IMR-90 (cell line): ENCODE measurements around the gene CLNK. TPM values are rescaled to one million over a fixed set of nuclear protein-coding genes. Genes with fewer than 3 reads are reported as not detected.

ENCODE experiments used
- ATAC-seq: fragments of 200-7000 bp; cut with Tn5 transposase; 2 replicates; pipeline ENCODE4 v1.9.1; 2020; ENCODE audit warnings: low read depth, mild to moderate bottlenecking, moderate library complexity
- BruUV-seq: library from RNA; stranded (reverse); fragments of 400-500 nt; replicated peaks from 2 replicates; lab custom pipeline; 2021; lab: Mats Ljungman, UMichigan
- CTCF ChIA-PET: fragments of 300-600 bp; formaldehyde crosslinking; extraction: SDS; loops from one replicate; lab custom pipeline; 2021; ENCODE audit warnings: antibody characterized with exemption; lab: Yijun Ruan, JAX
- POLR2A ChIA-PET: fragments of 300-600 bp; sonication (Branson Sonifier 250); formaldehyde crosslinking; loops from one replicate; lab custom pipeline; 2022; ENCODE audit warnings: antibody characterized with exemption; ENCODE audit not compliant: unreplicated experiment; lab: Charles Lee
- DNase-seq: peaks from one replicate; pipeline ENCODE4 v3.0.0; 2013
- H2AFZ ChIP-seq: replicated peaks from 2 replicates; pipeline ENCODE3; 2013; ENCODE audit warnings: low read length, mild to moderate bottlenecking; ENCODE audit not compliant: poor library complexity
- H2AK5ac ChIP-seq: 2 replicates; pipeline ENCODE4 v1.6.1; 2013; ENCODE audit warnings: low read depth, low read length, inconsistent platforms
- H2AK9ac ChIP-seq: replicated peaks from 2 replicates; pipeline ENCODE3; 2013; ENCODE audit warnings: mild to moderate bottlenecking, low read depth, low read length, moderate library complexity; ENCODE audit not compliant: poor library complexity
- H2BK120ac ChIP-seq: 2 replicates; pipeline ENCODE4 v1.6.1; 2013; ENCODE audit warnings: low read depth, low read length, inconsistent platforms
- H2BK15ac ChIP-seq: 3 replicates; pipeline ENCODE4 v1.6.1; 2013; ENCODE audit warnings: low read depth, low read length, inconsistent platforms
- H2BK20ac ChIP-seq: 2 replicates; pipeline ENCODE4 v1.6.1; 2013; ENCODE audit warnings: low read depth, mild to moderate bottlenecking, inconsistent platforms, low read length, moderate library complexity
- H2BK5ac ChIP-seq: 2 replicates; pipeline ENCODE4 v1.6.1; 2013; ENCODE audit warnings: mild to moderate bottlenecking, low read depth, low read length, inconsistent platforms; ENCODE audit not compliant: poor library complexity, severe bottlenecking
- H3K14ac ChIP-seq: replicated peaks from 2 replicates; pipeline ENCODE4 v1.6.1; 2013; ENCODE audit warnings: low read depth, low read length, inconsistent platforms
- H3K18ac ChIP-seq: 2 replicates; pipeline ENCODE4 v1.6.1; 2013; ENCODE audit warnings: low read depth, low read length, control low read depth
- H3K23ac ChIP-seq: 2 replicates; pipeline ENCODE4 v1.6.1; 2013; ENCODE audit warnings: low read depth, low read length, inconsistent platforms
- H3K27ac ChIP-seq: 2 replicates; pipeline ENCODE4 v1.5.1; 2013; ENCODE audit warnings: mild to moderate bottlenecking, control low read depth, low read length; ENCODE audit not compliant: insufficient read depth
- H3K27me3 ChIP-seq: 2 replicates; pipeline ENCODE4 v1.6.1; 2013; ENCODE audit warnings: low read length; ENCODE audit not compliant: control insufficient read depth, insufficient read depth
- H3K36me3 ChIP-seq: 2 replicates; pipeline ENCODE4 v1.6.1; 2013; ENCODE audit warnings: low read length, mixed read lengths; ENCODE audit not compliant: control insufficient read depth, insufficient read depth
- H3K4ac ChIP-seq: 2 replicates; pipeline ENCODE4 v1.6.1; 2013; ENCODE audit warnings: low read depth, low read length, inconsistent platforms
- H3K4me1 ChIP-seq: 2 replicates; pipeline ENCODE4 v1.6.1; 2013; ENCODE audit warnings: low read length, mixed read lengths; ENCODE audit not compliant: control insufficient read depth, insufficient read depth
- H3K4me2 ChIP-seq: 2 replicates; pipeline ENCODE4 v1.6.1; 2013; ENCODE audit warnings: low read depth, mild to moderate bottlenecking, control low read depth, low read length, moderate library complexity
- H3K4me3 ChIP-seq: 2 replicates; pipeline ENCODE4 v1.5.1; 2013; ENCODE audit warnings: low read depth, mild to moderate bottlenecking, control low read depth, low read length, moderate library complexity; ENCODE audit not compliant: insufficient read depth
- H3K56ac ChIP-seq: 2 replicates; pipeline ENCODE4 v1.6.1; 2013; ENCODE audit warnings: low read length, inconsistent platforms; ENCODE audit not compliant: insufficient read depth; ENCODE audit errors: extremely low read depth
- H3K79me1 ChIP-seq, 2 experiments: 2 replicates each; pipeline ENCODE4 v1.6.1; 2013; ENCODE audit warnings: low read length in 2 of 2, inconsistent platforms in 1 of 2, low read depth in 1 of 2
- H3K9ac ChIP-seq: 2 replicates; pipeline ENCODE4 v1.6.1; 2013; ENCODE audit warnings: low read depth, low read length, control low read depth
- H3K9me1 ChIP-seq: 2 replicates; pipeline ENCODE4 v1.6.1; 2013; ENCODE audit warnings: low read length, inconsistent platforms; ENCODE audit not compliant: insufficient read depth
- H3K9me3 ChIP-seq: 2 replicates; pipeline ENCODE4 v1.6.1; 2013; ENCODE audit warnings: low read length; ENCODE audit not compliant: control insufficient read depth, insufficient read depth
- H4K20me1 ChIP-seq: 2 replicates; pipeline ENCODE4 v1.6.1; 2013; ENCODE audit warnings: low read length, inconsistent platforms; ENCODE audit not compliant: insufficient read depth
- H4K5ac ChIP-seq: 2 replicates; pipeline ENCODE4 v1.6.1; 2013; ENCODE audit warnings: mild to moderate bottlenecking, low read depth, low read length, control low read depth
- H4K8ac ChIP-seq, 2 experiments: 2 replicates each; pipeline ENCODE4 v1.6.1; 2013; ENCODE audit warnings: low read depth in 2 of 2, low read length in 2 of 2, control low read depth in 1 of 2, inconsistent platforms in 1 of 2
- H4K91ac ChIP-seq: 2 replicates; pipeline ENCODE4 v1.6.1; 2013; ENCODE audit warnings: low read depth, low read length, inconsistent platforms; ENCODE audit not compliant: insufficient read depth
- BHLHE40 ChIP-seq: fragments of 150-350 bp; IDR thresholded peaks from 2 replicates; pipeline ENCODE4 v1.6.1; 2016; ENCODE audit warnings: mild to moderate bottlenecking, low read depth, low read length
- CEBPB ChIP-seq: IDR thresholded peaks from 2 replicates; pipeline ENCODE4 v1.6.1; 2012; ENCODE audit warnings: low read depth, low read length, improper control_type of control experiment
- CHD1 ChIP-seq: IDR thresholded peaks from 2 replicates; pipeline ENCODE4 v1.6.1; 2012; ENCODE audit warnings: low read depth, low read length, improper control_type of control experiment
- ELK1 ChIP-seq: fragments of 150-350 bp; IDR thresholded peaks from 2 replicates; pipeline ENCODE4 v1.6.1; 2016; ENCODE audit warnings: low read depth, mild to moderate bottlenecking, low read length, moderate library complexity, borderline replicate concordance
- FOS ChIP-seq: fragments of 150-350 bp; IDR thresholded peaks from 2 replicates; pipeline ENCODE4 v1.6.1; 2016; ENCODE audit warnings: low read depth, low read length
- MXI1 ChIP-seq: IDR thresholded peaks from 2 replicates; pipeline ENCODE4 v1.6.1; 2012; ENCODE audit warnings: low read depth, mild to moderate bottlenecking, low read length, moderate library complexity, borderline replicate concordance
- NFE2L2 ChIP-seq: fragments of 150-350 bp; IDR thresholded peaks from 2 replicates; pipeline ENCODE4 v1.6.1; 2016; ENCODE audit warnings: low read depth, mild to moderate bottlenecking, low read length
- POLR2A ChIP-seq: IDR thresholded peaks from 2 replicates; pipeline ENCODE4 v1.6.1; 2012; ENCODE audit warnings: mild to moderate bottlenecking, low read depth, low read length
- RCOR1 ChIP-seq: IDR thresholded peaks from 2 replicates; pipeline ENCODE4 v1.6.1; 2012; ENCODE audit warnings: mild to moderate bottlenecking, low read length, improper control_type of control experiment; ENCODE audit not compliant: insufficient replicate concordance
- RFX5 ChIP-seq: IDR thresholded peaks from 2 replicates; pipeline ENCODE4 v1.8.0; 2012; ENCODE audit warnings: low read depth, mild to moderate bottlenecking, low read length, moderate library complexity
- WGBS, 2 experiments: methylation state at CpG; one replicate each; pipeline versions ENCODE4 v1.1.5 to v1.1.7; 2013; ENCODE audit warnings: missing lambda C conversion rate in 2 of 2; ENCODE audit not compliant: insufficient read length in 1 of 2; ENCODE audit errors: extremely low coverage in 2 of 2; 5-methylcytosine and 5-hydroxymethylcytosine counted together
- dilution Hi-C: fragments of 300-500 bp; cut with HindIII; formaldehyde crosslinking; loops from one replicate; pipeline ENCODE4 v1.14.3; 2018; ENCODE audit warnings: low sequenced_read_pairs; ENCODE audit not compliant: unreplicated experiment
- in situ Hi-C: fragments of 300-500 bp; cut with MboI; formaldehyde crosslinking; loops from 3 replicates; pipeline ENCODE4 v1.14.3; 2019; ENCODE audit warnings: low sequenced_read_pairs, inconsistent platforms, mixed read lengths
- intact Hi-C: fragments of 100-400 bp; cut with micrococcal nuclease; formaldehyde crosslinking; loops from 2 replicates; pipeline ENCODE4 v1.10.0; 2022
- polyA plus RNA-seq, 3 experiments: library from polyadenylated mRNA; depleted of rRNA; stranded (reverse); fragments of >200 nt; gene quantifications; 2 replicates each; pipeline ENCODE4 v1.2.3, GENCODE V29; 2012; ENCODE audit warnings: low replicate concordance in 1 of 3
- total RNA-seq: library from RNA; depleted of rRNA; stranded (reverse); fragments of >200 nt; gene quantifications from 2 replicates; pipeline ENCODE4 v1.2.3, GENCODE V29; 2012
- TF ChIP-seq, protein P1 (sequence below): fragments of 150-350 bp; IDR thresholded peaks from 2 replicates; pipeline ENCODE4 v1.6.1; 2017; ENCODE audit warnings: mild to moderate bottlenecking, antibody characterized with exemption, low read length, low read depth

The CLNK gene
- total and polyA plus RNA-seq, 2 of the 4 experiments (the other 2 are of a cell fraction): not detected

DNA sequence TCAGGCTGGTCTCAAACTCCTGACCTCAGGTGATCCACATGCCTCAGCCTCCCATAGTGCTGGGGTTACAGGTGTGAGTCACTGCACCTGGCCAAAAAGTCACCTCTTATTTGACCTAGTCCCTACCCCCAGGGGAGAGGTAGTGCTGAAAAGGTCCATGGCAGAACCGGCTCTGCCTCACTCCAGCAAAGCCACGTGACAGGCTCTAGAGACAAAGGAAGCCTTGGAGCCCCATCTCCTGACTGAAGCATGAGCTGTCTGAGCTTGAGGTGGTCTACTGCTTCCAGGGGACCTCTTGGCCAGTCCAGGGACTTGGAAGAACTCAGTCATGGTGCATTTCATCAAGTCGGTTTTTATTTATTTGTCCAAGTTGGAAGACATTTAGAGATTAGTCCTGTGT is 174.8 kb downstream of the CLNK start:
- H3K4ac ChIP-seq: no peak overlapping the region
- H2AFZ ChIP-seq: no peak overlapping the region
- no TSS peak for BruUV-seq
- no peak overlapping the region for H3K4me2 ChIP-seq
- TF ChIP-seq RFX5: no peak
- TF ChIP-seq MXI1: no peak
- TF ChIP-seq BHLHE40: no peak
- no peak for TF ChIP-seq CEBPB
- TF ChIP-seq, protein P1, sequence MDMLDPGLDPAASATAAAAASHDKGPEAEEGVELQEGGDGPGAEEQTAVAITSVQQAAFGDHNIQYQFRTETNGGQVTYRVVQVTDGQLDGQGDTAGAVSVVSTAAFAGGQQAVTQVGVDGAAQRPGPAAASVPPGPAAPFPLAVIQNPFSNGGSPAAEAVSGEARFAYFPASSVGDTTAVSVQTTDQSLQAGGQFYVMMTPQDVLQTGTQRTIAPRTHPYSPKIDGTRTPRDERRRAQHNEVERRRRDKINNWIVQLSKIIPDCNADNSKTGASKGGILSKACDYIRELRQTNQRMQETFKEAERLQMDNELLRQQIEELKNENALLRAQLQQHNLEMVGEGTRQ: no peak
- TF ChIP-seq FOS: no peak
- no peak for TF ChIP-seq NFE2L2
- TF ChIP-seq RCOR1: no peak
- no peak for TF ChIP-seq POLR2A
- no peak for TF ChIP-seq CHD1
- TF ChIP-seq ELK1: no peak
- H3K27ac ChIP-seq: no peak overlapping the region
- H2AK9ac ChIP-seq: no peak overlapping the region
- no peak overlapping the region for H3K56ac ChIP-seq
- ATAC-seq: no peak
- no peak overlapping the region for H4K91ac ChIP-seq
- in situ Hi-C loops (no loop called here), intact Hi-C loops (no loop called here), dilution Hi-C loops (no loop called here)
- no peak overlapping the region for H3K14ac ChIP-seq
- H3K27me3 ChIP-seq: no peaks in the 10 kb centered on the region
- no peak overlapping the region for H2BK120ac ChIP-seq
- H4K20me1 ChIP-seq: no peaks in the 10 kb centered on the region
- H4K8ac ChIP-seq: no peak overlapping the region
- H2BK20ac ChIP-seq: no peak overlapping the region
- H2BK15ac ChIP-seq: no peak overlapping the region
- WGBS, 2 experiments: no CpG with 5 or more reads among the region's 3 CpGs
- H3K79me1 ChIP-seq: no peaks in the 10 kb centered on the region
- H3K23ac ChIP-seq: no peak overlapping the region
- ChIA-PET POLR2A (no interaction called here), CTCF (interaction anchor here (0.5 kb wide), 1 partner anchor 876 kb away, joined by 3 read pairs; no protein-coding TSS in a partner anchor)
- no peak overlapping the region for H3K9ac ChIP-seq
- H2BK5ac ChIP-seq: no peak overlapping the region
- H3K9me3 ChIP-seq: no peaks in the 10 kb centered on the region
- H3K36me3 ChIP-seq: no peaks in the 10 kb centered on the region
- H3K18ac ChIP-seq: no peak overlapping the region
- H3K4me1 ChIP-seq: no peaks in the 10 kb centered on the region
- no peak overlapping the region for H2AK5ac ChIP-seq
- no peaks in the 10 kb centered on the region for H3K9me1 ChIP-seq
- H4K5ac ChIP-seq: no peak overlapping the region
- no peak overlapping the region for H3K4me3 ChIP-seq
- no peak for DNase-seq
